K562 (cell line): Measurements from ENCODE around the gene ZNF564. TPM values are rescaled to one million over a fixed set of nuclear protein-coding genes. Genes with fewer than 3 reads are reported as not detected.

ENCODE experiments used
- DPF2 ChIP-seq: fragments of 450-650 bp; IDR thresholded peaks from 2 replicates; pipeline ENCODE4 v1.6.1; 2016
- ELF2 ChIP-seq: fragments of 250-450 bp; sonication (Bioruptor Pico); IDR thresholded peaks from 2 replicates; pipeline ENCODE4 v1.5.0; 2021; ENCODE audit warnings: mild to moderate bottlenecking
- ILK ChIP-seq: fragments of 450-650 bp; IDR thresholded peaks from 2 replicates; pipeline ENCODE4 v1.6.1; 2016; ENCODE audit warnings: missing genetic modification characterization, low read depth, mild to moderate bottlenecking, missing compliant biosample characterization, moderate library complexity, borderline replicate concordance
- LCOR ChIP-seq: sonication (generic); formaldehyde crosslinking; IDR thresholded peaks from 2 replicates; pipeline ENCODE4 v1.8.0; 2022; ENCODE audit warnings: mild to moderate bottlenecking, missing genetic modification reagents
- MBD2 ChIP-seq: sonication (generic); IDR thresholded peaks from 2 replicates; pipeline ENCODE4 v1.6.1; 2016; ENCODE audit warnings: low read depth, borderline replicate concordance
- MYNN ChIP-seq, 2 experiments: sonication (generic); formaldehyde crosslinking in 1 of 2; IDR thresholded peaks; 2 replicates each; pipeline versions ENCODE4 v1.5.0 to v1.6.1; 2016 to 2020; ENCODE audit warnings: antibody characterized with exemption in 1 of 2, missing genetic modification reagents in 1 of 2
- RNF219 ChIP-seq: fragments of 250-450 bp; sonication (Bioruptor Pico); IDR thresholded peaks from 2 replicates; pipeline ENCODE4 v1.5.0; 2022; ENCODE audit warnings: mild to moderate bottlenecking
- TRIM24 ChIP-seq, 2 experiments: fragments of 450-650 bp; IDR thresholded peaks; 2 replicates each; pipeline ENCODE4 v1.6.1; 2016
- ZNF212 ChIP-seq: fragments of 450-650 bp; formaldehyde crosslinking; IDR thresholded peaks from 2 replicates; pipeline ENCODE4 v1.4.0; 2020; ENCODE audit warnings: mild to moderate bottlenecking
- ZNF316 ChIP-seq: fragments of 450-650 bp; IDR thresholded peaks from 2 replicates; pipeline ENCODE4 v1.6.1; 2016
- ZNF518B ChIP-seq: fragments of 250-450 bp; sonication (Bioruptor Pico); IDR thresholded peaks from 2 replicates; pipeline ENCODE4 v1.5.0; 2021; ENCODE audit warnings: mild to moderate bottlenecking, moderate library complexity
- polyA plus RNA-seq, 8 experiments: library from polyadenylated mRNA; depleted of rRNA in 4 of 8; stranded (reverse) in 5 of 8; unstranded in 3 of 8; fragments of >200 nt; fragmentation: Nextera tagmentation in 2 of 8; fragmentation: Illumina TruSeq in 1 of 8; extraction: Ambion mirVana in 2 of 8; extraction: Trizol in 1 of 8; gene quantifications; 2 replicates each; pipeline versions ENCODE4 v1.2.1 to v1.2.3, GENCODE V29; 2011 to 2014; ENCODE audit warnings: inconsistent platforms in 1 of 8, missing spikeins in 1 of 8
- total RNA-seq, 7 experiments: library from RNA; depleted of rRNA in 6 of 7; stranded (reverse); fragments of >200 nt in 6 of 7; fragmentation: Illumina TruSeq in 2 of 7; extraction: Trizol in 2 of 7; gene quantifications; 2 replicates each; pipeline versions ENCODE4 v1.2.1 to v1.2.3, GENCODE V29; 2011 to 2021; ENCODE audit warnings: low replicate concordance in 1 of 7
- TF ChIP-seq, protein P1 (sequence below), 2 experiments: fragments of 150-350 bp in 1 of 2; IDR thresholded peaks; 2 replicates each; pipeline ENCODE4 v1.6.1; 2012 to 2016; ENCODE audit warnings: low read depth in 2 of 2, low read length in 2 of 2, mild to moderate bottlenecking in 1 of 2, moderate library complexity in 1 of 2
- TF ChIP-seq, protein P2 (sequence below): fragments of 250-450 bp; sonication (Bioruptor Pico); IDR thresholded peaks from 2 replicates; pipeline ENCODE4 v1.8.0; 2022; ENCODE audit warnings: inconsistent platforms
- TF ChIP-seq, protein P3 (sequence below): sonication (generic); formaldehyde crosslinking; IDR thresholded peaks from 2 replicates; pipeline ENCODE4 v1.5.0; 2020; ENCODE audit warnings: missing genetic modification reagents
- TF ChIP-seq, protein P4 (sequence below): fragments of 250-450 bp; sonication (Bioruptor Pico); IDR thresholded peaks from 2 replicates; pipeline ENCODE4 v1.5.0; 2021

Gene ZNF564
- total and polyA plus RNA-seq, 9 of the 15 experiments (the other 6 are each of a cell fraction or from before 2014, with no cell fraction given): 1.4 to 8.1 (median 5.6) TPM

DNA sequence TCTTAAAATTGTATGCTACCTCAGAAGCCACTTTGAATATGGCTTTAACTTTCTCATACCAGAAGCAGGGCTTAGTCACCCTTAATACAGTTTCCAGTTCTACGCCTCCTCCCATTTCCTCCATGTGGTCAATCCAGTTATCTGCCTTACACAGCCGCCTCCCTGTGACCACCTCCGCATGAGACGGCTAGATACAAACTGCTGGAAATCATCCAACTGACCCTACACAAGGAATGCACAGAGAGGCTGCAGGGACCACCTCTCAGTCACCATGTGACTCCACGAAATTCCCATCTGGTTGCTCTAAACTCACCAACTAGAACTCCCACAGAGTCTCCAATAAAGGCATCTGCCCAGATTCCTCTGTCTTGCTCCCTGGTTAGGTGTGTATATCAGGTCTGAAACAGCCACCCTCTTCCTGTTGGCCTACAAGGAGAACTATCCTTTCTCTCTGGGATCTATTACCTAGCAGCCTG lies 6.8 kb downstream of the ZNF564 start (continued):
- TF ChIP-seq, protein P1, sequence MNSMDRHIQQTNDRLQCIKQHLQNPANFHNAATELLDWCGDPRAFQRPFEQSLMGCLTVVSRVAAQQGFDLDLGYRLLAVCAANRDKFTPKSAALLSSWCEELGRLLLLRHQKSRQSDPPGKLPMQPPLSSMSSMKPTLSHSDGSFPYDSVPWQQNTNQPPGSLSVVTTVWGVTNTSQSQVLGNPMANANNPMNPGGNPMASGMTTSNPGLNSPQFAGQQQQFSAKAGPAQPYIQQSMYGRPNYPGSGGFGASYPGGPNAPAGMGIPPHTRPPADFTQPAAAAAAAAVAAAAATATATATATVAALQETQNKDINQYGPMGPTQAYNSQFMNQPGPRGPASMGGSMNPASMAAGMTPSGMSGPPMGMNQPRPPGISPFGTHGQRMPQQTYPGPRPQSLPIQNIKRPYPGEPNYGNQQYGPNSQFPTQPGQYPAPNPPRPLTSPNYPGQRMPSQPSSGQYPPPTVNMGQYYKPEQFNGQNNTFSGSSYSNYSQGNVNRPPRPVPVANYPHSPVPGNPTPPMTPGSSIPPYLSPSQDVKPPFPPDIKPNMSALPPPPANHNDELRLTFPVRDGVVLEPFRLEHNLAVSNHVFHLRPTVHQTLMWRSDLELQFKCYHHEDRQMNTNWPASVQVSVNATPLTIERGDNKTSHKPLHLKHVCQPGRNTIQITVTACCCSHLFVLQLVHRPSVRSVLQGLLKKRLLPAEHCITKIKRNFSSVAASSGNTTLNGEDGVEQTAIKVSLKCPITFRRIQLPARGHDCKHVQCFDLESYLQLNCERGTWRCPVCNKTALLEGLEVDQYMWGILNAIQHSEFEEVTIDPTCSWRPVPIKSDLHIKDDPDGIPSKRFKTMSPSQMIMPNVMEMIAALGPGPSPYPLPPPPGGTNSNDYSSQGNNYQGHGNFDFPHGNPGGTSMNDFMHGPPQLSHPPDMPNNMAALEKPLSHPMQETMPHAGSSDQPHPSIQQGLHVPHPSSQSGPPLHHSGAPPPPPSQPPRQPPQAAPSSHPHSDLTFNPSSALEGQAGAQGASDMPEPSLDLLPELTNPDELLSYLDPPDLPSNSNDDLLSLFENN (IDR thresholded peaks at IDR 0.05; ENCODE audit: low read depth in 2 of 2, low read length in 2 of 2): peak in 1 of 2 experiments; percentile 95; a peak in 2 of 4 replicates
- peak; percentile 98 for TF ChIP-seq DPF2
- TF ChIP-seq TRIM24 (IDR thresholded peaks at IDR 0.05): peak; percentile 96 to 98
- TF ChIP-seq ZNF212 (CRISPR knock-in tag): no peak
- TF ChIP-seq ILK: no peak
- TF ChIP-seq, protein P2, sequence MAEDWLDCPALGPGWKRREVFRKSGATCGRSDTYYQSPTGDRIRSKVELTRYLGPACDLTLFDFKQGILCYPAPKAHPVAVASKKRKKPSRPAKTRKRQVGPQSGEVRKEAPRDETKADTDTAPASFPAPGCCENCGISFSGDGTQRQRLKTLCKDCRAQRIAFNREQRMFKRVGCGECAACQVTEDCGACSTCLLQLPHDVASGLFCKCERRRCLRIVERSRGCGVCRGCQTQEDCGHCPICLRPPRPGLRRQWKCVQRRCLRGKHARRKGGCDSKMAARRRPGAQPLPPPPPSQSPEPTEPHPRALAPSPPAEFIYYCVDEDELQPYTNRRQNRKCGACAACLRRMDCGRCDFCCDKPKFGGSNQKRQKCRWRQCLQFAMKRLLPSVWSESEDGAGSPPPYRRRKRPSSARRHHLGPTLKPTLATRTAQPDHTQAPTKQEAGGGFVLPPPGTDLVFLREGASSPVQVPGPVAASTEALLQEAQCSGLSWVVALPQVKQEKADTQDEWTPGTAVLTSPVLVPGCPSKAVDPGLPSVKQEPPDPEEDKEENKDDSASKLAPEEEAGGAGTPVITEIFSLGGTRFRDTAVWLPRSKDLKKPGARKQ (CRISPR knock-in tag): no peak
- TF ChIP-seq ZNF518B (CRISPR knock-in tag): no peak
- TF ChIP-seq ELF2 (CRISPR knock-in tag): no peak
- TF ChIP-seq RNF219 (CRISPR knock-in tag): no peak
- peak; percentile 67 for TF ChIP-seq ZNF316
- TF ChIP-seq, protein P3, sequence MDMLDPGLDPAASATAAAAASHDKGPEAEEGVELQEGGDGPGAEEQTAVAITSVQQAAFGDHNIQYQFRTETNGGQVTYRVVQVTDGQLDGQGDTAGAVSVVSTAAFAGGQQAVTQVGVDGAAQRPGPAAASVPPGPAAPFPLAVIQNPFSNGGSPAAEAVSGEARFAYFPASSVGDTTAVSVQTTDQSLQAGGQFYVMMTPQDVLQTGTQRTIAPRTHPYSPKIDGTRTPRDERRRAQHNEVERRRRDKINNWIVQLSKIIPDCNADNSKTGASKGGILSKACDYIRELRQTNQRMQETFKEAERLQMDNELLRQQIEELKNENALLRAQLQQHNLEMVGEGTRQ (CRISPR knock-in tag): peak; percentile 70
- peak; percentile 71; the same call in 1 of the 2 replicates for TF ChIP-seq MYNN (IDR thresholded peaks at IDR 0.05)
- no peak for TF ChIP-seq MYNN (CRISPR knock-in tag; IDR thresholded peaks at IDR 0.05)
- no peak for TF ChIP-seq LCOR (CRISPR knock-in tag)
- TF ChIP-seq MBD2: peak; percentile 87
- TF ChIP-seq, protein P4, sequence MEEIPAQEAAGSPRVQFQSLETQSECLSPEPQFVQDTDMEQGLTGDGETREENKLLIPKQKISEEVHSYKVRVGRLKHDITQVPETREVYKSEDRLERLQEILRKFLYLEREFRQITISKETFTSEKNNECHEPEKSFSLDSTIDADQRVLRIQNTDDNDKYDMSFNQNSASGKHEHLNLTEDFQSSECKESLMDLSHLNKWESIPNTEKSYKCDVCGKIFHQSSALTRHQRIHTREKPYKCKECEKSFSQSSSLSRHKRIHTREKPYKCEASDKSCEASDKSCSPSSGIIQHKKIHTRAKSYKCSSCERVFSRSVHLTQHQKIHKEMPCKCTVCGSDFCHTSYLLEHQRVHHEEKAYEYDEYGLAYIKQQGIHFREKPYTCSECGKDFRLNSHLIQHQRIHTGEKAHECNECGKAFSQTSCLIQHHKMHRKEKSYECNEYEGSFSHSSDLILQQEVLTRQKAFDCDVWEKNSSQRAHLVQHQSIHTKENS (CRISPR knock-in tag): no peak
